ENCODE data around the gene SNN.

DNA sequence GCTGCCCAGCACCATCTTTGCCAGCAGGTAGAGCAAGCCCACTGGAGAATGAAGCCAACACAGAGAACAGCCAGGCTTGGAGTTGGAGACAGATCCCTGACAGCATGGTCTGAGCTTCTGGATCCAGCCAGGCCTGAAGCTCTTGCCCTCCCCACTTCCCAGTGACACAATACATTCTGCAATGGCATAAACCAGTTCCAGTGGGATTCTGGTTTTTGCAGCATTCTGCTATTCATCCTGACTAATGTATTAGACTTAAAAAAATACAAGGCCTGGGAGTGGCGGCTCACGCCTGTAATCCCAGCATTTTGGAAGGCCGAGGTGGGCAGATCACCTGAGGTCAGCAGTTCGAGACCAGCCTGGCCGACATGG lies 41.0 kb upstream of the SNN start:
- TF ChIP-seq EZH2 (IDR thresholded peaks at IDR 0.05; ENCODE audit: insufficient read depth, poor library complexity, severe bottlenecking) (no peak), EZH2phosphoT487 (IDR thresholded peaks at IDR 0.05; ENCODE audit: insufficient read depth, low read depth) (no peak)

All from GM23248 (cell line).